D341Med (cell line): Measurements from ENCODE around the gene MTUS2.

ENCODE experiments used
- DNase-seq: peaks from one replicate; pipeline ENCODE4 v3.0.0; 2012; ENCODE audit warnings: low spot score

MTUS2 gene

GRCh38 chr13:29509999-29510589 is 690.0 kb downstream of the MTUS2 start:
- DNase-seq, result no peak

- no peak for DNase-seq
Measured at GRCh38 chr13:29510651-29511084, 690.5 kb downstream of the MTUS2 start.

- DNase-seq, result no peak
Measured at GRCh38 chr13:29511106-29511796, 691.1 kb downstream of the MTUS2 start.

DNA sequence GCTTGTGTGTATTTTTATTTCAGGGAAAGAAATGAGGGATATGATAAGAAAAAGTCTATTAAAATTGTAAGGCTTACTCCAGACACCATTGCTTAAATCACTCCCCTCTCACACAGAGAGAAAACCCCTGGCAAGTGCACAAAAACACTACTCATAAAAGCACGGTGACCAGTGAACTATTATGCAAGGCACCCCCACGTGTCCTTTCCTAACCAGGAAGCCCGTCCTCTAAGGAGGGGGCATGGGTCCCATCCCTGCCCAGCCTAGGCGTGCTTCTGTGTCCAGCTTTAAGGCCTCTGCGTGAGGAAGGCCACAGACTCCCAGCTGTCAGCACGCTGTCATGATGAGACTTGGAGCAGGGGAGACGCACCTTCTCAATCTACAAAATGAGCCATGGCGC is 691.8 kb downstream of the MTUS2 start:
- DNase-seq, result no peak

- no peak for DNase-seq
Measured at GRCh38 chr13:29513002-29513980, 693.2 kb downstream of the MTUS2 start.

DNA sequence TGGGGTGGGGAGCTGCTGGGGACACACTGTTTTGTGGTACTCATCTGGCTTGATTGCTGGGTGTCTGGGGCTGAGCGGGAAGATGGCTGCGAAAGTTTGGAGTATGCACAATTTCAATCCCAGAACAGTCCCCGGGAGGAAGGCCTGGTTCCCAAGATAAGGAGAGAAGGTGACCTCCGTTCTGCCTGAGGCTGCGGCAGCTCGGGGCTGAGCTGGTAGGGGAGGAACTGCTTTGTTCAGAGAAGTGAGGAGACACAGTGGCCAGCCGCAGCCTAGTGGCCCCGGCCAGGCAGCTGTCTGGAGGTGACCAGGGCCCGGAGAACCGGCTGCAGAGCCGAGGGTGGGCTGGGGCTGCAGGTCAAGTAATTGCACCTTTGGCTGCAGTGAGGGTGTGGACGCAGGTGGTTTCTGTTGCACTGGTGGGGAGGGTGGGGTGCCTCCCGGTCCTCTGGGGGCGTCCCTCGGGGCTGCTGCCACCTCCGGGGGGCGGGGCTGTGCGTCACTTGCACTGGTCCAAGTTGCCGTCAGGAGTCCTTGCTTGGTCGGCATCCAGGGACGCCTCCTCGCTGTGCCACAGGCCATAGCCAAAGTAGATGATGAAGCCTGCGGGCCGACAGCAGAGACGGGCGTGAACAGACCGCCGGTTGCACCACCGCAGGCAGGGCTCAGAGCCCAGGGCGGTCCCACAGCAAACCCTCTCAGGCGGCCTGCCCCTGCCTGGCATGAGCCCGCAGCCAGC is 694.0 kb downstream of the MTUS2 start:
- DNase-seq, result no peak

DNA sequence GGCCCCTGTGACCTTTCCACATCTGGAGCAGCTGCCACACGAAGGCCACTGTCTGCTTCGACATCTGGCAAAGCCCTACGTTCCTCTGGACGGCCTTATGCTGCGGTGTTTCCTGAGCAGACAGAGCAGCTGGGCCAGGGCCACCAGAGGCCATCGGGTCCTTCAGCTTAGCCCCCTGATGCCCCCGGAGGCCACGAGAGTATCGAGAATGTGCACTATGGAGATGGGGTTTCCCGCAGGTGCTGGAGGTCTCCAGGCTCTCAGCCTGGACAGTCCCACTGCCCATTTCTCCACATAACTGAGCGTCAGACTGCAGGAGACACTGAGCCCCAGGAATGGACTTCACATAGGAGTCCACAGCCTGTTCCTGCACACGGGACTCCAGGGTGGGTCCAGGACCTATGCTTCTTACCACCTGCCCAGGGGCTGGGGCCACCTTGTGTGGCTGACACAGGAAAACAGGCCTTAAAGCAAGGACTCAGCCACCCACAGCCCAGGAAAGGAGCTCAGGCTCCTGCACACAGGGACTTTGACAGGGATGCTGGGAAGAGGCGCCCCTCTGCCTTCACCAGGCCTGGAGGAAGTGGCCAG is 694.7 kb downstream of the MTUS2 start:
- no peak for DNase-seq

- no peak for DNase-seq
Measured at GRCh38 chr13:29515372-29515771, 695.2 kb downstream of the MTUS2 start.

DNA sequence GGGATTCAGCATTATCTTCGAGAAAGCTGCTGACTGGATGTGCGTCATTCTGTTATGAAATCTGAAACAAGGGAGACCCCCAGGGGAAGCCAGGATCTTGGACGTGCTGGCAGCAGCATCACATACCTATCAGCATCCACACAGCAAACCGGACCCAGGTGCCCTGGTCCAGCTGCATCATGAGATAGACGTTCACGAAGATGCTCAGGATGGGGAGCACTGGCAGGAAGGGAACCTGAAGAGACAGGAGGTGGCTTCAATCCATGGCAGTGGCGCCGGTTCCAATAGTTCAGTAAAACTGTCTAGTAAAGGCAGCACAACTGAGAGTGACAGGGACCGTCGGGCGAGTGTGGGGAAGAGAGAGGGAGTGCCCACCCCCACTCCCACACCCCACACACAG is 695.9 kb downstream of the MTUS2 start:
- DNase-seq, result no peak

GRCh38 chr13:29516880-29517279 is 696.7 kb downstream of the MTUS2 start:
- DNase-seq, result no peak

DNA sequence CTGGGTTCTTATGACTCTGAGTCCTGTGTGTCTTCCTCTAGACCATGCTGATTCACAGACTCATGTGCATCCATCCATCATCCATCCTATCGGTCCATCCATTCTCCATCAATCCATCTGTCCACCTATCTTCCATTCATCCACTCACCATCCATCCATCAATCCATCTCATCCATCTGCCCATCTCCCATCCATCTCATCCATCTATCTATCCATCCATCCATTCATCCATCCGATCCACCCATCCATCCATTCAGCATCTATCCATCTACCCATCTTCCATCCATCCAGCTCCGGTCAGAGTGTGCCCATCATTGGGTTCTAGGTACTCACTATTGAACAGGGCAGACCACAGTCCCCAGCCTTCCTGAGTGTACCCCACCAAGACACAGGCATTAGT is 699.8 kb downstream of the MTUS2 start:
- no peak for DNase-seq

GRCh38 chr13:29520671-29521070 is 700.5 kb downstream of the MTUS2 start:
- DNase-seq, result no peak

GRCh38 chr13:29521336-29521735 is 701.2 kb downstream of the MTUS2 start:
- no peak for DNase-seq

DNA sequence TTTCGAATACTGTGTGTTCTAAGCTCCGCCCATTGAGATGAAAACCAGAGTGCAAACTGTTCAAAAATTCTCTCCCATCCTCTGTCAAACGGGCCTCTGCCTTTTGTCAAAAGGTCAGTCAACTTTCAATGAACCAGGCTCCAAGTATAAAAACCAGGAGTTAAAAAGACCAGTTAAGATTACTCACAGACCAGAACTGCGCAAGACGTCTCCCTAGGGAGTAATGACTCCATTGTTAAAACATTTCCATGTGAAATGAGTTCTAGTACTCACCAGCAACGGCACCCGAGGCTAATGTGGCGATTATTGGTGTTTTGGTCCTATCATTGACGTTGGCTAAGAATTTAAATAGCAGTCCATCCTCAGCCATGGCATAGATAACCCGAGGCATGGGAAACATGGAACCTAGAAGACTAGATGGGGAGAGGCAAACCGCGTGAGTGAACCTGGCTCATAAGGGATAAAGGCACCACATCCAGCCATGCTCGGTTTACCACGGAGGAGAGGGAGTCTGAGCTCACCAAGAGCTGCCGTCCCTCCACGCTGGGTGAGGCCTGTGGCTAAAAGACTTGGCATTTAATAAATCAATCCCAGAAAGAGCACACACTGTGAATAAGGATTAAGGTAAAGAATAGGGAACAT is 702.0 kb downstream of the MTUS2 start:
- no peak for DNase-seq

DNA sequence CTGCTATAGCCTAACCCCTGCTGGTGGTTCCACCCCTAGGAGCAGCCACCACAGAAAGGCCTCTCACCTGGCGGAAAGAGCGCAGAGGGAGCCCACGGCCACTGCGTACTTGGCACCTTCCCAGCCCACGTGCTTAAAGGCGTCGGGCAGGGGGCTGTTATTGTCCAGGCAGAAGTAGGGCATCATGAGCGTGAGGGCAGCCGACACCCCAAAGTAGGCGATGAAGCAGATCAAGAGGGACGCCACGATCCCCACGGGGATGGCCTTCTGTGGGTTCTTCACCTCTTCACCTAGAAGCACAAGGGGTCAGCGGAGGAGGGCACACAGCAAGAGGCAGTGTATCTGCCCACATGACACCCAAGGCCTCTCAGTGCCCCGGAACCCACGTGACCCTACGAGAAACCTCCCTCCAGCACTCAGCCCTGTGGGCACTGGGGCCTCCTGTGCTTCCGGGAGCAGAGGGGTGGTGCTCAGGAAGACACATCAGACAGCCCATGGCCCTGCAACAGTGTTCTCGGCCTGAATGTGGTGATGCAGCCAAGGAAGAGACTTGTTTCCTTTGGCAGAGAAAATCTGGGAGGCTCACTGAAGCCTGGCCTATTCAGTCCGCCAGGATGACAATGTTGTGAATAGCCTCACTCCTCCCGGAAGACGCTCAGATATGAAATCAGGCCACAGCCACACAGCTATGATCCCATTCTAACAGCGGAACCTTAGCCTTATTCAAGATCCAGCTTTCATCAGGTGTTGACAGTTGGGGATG is 703.2 kb downstream of the MTUS2 start:
- no peak for DNase-seq

DNA sequence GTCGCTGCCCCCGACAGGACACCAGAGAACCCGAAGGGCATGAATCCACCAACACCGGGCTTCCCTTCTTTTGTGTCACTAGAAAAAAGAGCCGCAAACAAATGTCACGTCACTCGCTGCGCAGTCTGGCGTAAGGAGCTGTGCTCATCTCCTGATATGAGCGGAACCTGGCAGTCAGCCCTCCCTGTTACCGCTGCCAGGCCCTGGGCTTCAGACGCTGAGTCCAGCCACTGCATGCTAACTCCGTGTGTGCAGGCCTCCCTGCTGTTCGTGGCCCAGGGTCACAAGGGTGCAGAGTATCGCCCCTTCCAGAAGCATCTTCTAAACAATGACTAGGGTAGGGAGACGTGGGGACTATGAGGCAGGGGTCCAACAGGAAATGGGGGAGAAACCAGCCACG is 704.0 kb downstream of the MTUS2 start:
- no peak for DNase-seq

DNA sequence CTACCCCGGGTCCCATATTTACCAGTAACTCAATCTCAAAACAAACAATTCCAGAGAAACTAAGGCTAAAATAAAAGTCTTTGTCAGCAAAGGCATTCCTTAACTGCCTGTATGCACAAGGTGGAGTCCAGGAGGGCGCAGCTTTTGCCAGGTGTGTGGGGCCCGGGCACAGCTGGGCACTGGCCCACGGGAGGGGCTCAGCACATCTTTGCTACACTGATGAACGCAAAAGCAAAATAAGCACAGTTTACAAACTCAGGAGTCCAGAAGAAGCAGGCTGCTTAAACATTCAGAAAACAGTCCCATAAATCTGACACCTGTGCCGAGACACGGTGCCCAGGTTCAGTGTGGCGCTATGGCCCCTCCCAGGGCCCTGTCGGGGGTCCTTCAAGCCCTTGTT is 704.5 kb downstream of the MTUS2 start:
- DNase-seq, result no peak

DNA sequence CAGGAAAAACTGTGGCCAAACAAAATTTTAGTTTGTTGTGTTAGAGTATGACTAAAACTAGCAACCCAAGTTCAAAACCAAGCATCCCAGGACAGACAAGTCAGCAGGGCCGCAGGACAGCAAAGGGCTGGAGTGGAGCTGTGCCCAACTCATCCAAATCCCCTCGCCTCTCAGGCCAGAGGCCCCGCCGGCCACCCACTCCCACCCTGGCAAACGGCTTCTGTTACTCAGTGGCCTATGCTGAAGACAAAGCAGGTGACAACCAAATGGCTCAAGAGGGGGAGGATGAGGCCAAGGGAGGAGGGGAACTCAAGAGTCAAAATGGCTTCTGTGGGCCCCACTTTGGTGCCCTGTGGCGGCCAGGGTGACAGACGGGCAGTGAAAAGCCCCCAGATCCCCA is 705.6 kb downstream of the MTUS2 start:
- DNase-seq, result no peak

DNA sequence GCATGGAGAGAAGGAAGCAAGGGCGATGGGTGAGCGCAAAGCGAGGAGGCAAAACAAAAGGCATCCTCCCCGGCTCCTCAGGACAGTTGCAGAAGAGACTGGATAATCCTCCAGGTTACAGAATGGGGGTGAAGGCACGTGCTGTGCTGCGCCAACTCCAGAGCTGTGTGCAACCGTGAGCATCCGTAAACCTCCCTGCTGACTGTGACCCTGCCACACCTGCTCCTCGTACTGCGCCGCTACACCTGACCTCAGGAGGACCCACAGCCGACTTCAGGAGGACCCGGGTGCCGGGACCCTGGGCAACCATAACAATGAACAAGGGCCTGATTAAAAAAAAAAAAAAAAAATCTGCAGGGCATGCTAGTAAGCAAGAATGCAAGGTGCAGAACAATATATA is 706.6 kb downstream of the MTUS2 start:
- DNase-seq, result no peak

GRCh38 chr13:29527511-29527910 is 707.4 kb downstream of the MTUS2 start:
- no peak for DNase-seq

GRCh38 chr13:29527916-29528315 is 707.8 kb downstream of the MTUS2 start:
- no peak for DNase-seq
